Measurements from ENCODE around the gene SEMA3D. TPM values are rescaled to one million over a fixed set of nuclear protein-coding genes. Genes with fewer than 3 reads are reported as not detected.
A peak's percentile ranks its signal among the peaks of the same experiment; 100 is the strongest.

The SEMA3D gene
- polyA plus RNA-seq, 1 experiment = 7.4 TPM

DNA sequence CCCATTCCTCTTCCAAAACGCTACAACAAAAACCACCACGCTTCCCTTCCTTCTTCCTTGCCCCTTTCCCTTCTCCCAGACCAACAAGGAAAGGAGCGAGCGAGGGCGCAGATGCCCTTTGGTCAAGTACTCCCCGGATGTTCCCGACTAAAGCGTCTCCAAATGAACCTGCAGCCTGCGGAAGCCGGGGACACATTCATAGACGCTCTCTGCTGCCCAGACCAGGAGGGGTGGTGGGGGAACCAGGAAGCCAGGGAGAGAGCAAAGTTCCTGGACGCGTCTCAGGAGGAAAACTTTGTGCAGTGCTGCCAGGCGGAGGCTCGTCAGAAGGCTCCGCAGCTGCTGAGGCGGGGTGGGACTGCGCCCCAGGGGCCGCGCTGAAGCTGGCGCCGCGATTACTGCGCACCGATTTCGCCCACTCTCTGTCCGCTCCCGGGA, 754 bp downstream of the SEMA3D start:
- Histone ChIP-seq H3K27me3 (ENCODE audit: control insufficient read depth, insufficient read depth, low read length) (no peaks in the 10 kb centered on the region), H3K4me3 (ENCODE audit: low read depth, low read length) (peak overlapping the region; percentile 80), H3K27ac (ENCODE audit: low read depth, low read length) (no peak overlapping the region), H3K9me3 (ENCODE audit: control insufficient read depth, insufficient read depth, low read length) (no peaks in the 10 kb centered on the region)
- POLR2A ChIA-PET = no interaction called here
- TF ChIP-seq, protein P1, sequence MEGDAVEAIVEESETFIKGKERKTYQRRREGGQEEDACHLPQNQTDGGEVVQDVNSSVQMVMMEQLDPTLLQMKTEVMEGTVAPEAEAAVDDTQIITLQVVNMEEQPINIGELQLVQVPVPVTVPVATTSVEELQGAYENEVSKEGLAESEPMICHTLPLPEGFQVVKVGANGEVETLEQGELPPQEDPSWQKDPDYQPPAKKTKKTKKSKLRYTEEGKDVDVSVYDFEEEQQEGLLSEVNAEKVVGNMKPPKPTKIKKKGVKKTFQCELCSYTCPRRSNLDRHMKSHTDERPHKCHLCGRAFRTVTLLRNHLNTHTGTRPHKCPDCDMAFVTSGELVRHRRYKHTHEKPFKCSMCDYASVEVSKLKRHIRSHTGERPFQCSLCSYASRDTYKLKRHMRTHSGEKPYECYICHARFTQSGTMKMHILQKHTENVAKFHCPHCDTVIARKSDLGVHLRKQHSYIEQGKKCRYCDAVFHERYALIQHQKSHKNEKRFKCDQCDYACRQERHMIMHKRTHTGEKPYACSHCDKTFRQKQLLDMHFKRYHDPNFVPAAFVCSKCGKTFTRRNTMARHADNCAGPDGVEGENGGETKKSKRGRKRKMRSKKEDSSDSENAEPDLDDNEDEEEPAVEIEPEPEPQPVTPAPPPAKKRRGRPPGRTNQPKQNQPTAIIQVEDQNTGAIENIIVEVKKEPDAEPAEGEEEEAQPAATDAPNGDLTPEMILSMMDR (IDR thresholded peaks at IDR 0.05; ENCODE audit: low read depth, low read length) = no peak
- CTCF ChIA-PET = interaction anchor here (0.6 to 4.4 kb wide), 17 partner anchors 12 to 1250 kb away, joined by 3 to 42 read pairs (median 5); no protein-coding TSS in a partner anchor
- no peak for DNase-seq (ENCODE audit: low read depth, low spot score)

DNA sequence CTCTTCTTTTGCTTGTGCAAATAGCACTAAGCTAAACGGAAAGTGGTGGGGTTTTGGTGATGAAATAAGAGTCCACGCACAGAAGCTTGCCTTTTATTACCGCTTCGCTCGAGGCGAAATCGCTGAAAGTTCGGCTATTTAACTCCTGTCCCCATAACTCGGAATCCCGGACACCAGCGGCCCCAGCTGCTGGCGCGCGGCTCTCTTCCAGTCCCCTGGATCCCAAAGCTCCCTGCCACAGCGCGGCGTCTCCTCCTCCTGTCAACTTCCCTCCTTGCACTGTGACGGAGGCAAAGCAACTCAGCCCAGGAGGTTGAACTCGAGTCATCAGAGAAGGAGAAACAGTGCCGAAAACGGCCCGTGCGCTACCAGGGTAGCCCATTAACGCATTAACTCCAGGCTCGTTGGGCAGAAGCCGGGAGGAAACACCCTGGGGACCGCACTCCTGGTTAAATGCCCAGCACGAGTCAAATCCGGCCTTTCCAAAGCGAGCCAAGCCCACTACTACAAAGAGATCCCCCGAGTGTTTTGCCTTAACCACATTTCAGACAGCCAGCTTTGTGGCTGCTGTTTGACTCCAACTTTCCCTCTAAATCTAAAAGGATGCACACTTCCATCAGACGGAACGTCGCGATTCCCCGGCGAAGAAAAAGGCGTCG, 1.3 kb downstream of the SEMA3D start:
- ChIA-PET CTCF (interaction anchor here (0.6 to 4.4 kb wide), 13 partner anchors 12 to 413 kb away, joined by 3 to 42 read pairs (median 5); no protein-coding TSS in a partner anchor), POLR2A (no interaction called here)
- no peaks in the 10 kb centered on the region for H3K9me3 ChIP-seq (ENCODE audit: control insufficient read depth, insufficient read depth, low read length)
- H3K27ac ChIP-seq (ENCODE audit: low read depth, low read length) = peak overlapping the region; percentile 47
- TF ChIP-seq, protein P1 (IDR thresholded peaks at IDR 0.05; ENCODE audit: low read depth, low read length) = peak; percentile 23; the same call in 1 of the 2 replicates
- peak overlapping the region; percentile 80 for H3K4me3 ChIP-seq (ENCODE audit: low read depth, low read length)
- DNase-seq (ENCODE audit: low read depth, low spot score) = no peak
- H3K27me3 ChIP-seq (ENCODE audit: control insufficient read depth, insufficient read depth, low read length) = no peaks in the 10 kb centered on the region

DNA sequence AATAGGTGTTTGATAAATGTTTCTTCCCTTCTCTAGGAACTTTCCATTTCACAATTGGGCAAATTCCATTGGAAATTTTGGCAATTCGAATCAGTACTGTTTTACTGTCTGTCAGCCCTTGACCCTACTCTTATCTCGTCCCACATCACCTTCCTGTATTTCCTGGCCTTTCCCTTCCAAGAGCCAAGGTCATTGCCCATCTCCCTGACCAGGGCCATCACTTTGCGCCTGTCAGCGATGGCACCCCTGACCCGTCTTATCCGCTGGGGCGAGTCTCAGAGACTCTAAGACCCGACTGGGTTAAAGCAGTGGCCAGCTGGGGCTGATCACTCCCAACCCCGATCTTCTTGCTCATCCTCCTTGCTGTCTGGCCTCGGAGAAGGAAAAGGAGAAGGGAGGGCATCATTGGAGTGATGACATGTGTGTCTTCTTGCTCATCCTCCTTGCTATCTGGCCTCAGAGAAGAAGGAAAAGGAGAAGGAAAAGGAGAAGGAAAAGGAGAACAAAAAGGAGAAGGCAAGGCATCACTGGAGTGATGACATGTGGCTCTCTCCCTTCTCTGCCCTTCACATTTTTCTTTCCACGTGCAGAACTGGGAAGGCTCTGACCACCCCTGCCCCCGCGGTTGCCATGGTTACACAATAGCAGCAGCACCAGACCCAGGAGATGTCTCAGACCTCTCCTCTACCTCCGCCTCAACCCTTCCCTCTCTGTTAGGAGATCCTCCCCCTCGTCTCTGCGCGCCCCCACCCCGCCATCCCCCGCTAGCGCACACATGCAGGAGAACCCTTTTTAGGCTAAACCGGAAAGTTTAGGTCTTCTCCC, 2.0 kb downstream of the SEMA3D start:
- Histone ChIP-seq H3K9me3 (ENCODE audit: control insufficient read depth, insufficient read depth, low read length) (peaks cover 4% of the 10 kb centered on the region; the same call in 1 of the 2 replicates), H3K27me3 (ENCODE audit: control insufficient read depth, insufficient read depth, low read length) (no peaks in the 10 kb centered on the region), H3K4me3 (ENCODE audit: low read depth, low read length) (peak overlapping the region; percentile 80), H3K27ac (ENCODE audit: low read depth, low read length) (no peak overlapping the region)
- DNase-seq (ENCODE audit: low read depth, low spot score) = no peak
- TF ChIP-seq, protein P1 (IDR thresholded peaks at IDR 0.05; ENCODE audit: low read depth, low read length) = no peak
- POLR2A ChIA-PET = no interaction called here
- CTCF ChIA-PET = interaction anchor here (0.6 to 4.4 kb wide), 10 partner anchors 11 to 379 kb away, joined by 3 to 42 read pairs (median 6); no protein-coding TSS in a partner anchor

DNA sequence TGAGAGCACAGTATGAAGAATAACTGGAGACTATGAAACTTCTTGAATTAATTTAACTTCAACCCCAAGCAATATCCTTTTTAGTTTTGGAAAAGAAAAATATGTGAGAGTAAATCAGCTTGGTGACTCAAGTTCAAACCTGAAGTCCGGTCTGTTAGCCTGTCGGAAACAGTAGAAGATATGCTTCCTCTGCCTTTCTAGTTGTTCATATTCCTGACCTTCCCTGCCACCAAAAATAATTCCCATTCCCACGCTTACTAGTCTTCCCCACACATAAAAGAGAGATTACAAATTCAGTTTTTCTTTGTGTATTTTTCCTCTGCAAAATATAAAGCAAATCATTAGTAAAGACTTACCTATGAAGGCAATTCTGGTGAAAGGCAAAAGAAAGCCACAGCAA, 3.6 kb downstream of the SEMA3D start:
- DNase-seq (ENCODE audit: low read depth, low spot score) = no peak
- ChIA-PET CTCF (no interaction called here), POLR2A (no interaction called here)
- no peak overlapping the region for H3K27ac ChIP-seq (ENCODE audit: low read depth, low read length)
- peaks cover 17% of the 10 kb centered on the region; the same call in 1 of the 2 replicates for H3K9me3 ChIP-seq (ENCODE audit: control insufficient read depth, insufficient read depth, low read length)
- H3K4me3 ChIP-seq (ENCODE audit: low read depth, low read length) = no peak overlapping the region
- H3K27me3 ChIP-seq (ENCODE audit: control insufficient read depth, insufficient read depth, low read length) = no peaks in the 10 kb centered on the region
- TF ChIP-seq, protein P1 (IDR thresholded peaks at IDR 0.05; ENCODE audit: low read depth, low read length) = no peak

All from AG04450 (cell line).